IPS DF 4.7 (cell line): Measurements from ENCODE around the gene CLIP2.

ENCODE experiments used
- DNase-seq: peaks from one replicate; pipeline ENCODE4 v3.0.0-alpha.2; 2013; ENCODE audit warnings: low spot score; ENCODE audit errors: extremely low read depth

CLIP2 gene

DNA sequence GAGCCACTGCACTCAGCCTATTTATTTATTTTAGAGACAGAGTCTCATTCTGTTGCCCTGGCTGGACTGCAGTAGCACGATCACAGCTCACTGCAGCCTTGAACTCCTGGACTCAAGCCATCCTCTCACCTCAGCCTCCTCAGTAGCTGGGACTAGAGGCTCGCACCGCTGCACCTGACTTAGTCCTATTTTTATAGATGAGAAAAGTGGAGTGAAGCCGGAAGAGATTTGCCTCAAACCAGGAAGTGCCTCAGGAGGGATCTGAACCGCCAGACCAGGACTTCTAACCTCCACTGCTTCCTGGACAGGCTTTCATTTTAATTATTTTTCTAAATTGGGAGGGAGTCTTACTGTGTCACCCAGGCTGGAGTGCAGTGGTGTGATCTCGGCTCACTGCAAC is 17.5 kb upstream of the CLIP2 start:
- no peak for DNase-seq

DNA sequence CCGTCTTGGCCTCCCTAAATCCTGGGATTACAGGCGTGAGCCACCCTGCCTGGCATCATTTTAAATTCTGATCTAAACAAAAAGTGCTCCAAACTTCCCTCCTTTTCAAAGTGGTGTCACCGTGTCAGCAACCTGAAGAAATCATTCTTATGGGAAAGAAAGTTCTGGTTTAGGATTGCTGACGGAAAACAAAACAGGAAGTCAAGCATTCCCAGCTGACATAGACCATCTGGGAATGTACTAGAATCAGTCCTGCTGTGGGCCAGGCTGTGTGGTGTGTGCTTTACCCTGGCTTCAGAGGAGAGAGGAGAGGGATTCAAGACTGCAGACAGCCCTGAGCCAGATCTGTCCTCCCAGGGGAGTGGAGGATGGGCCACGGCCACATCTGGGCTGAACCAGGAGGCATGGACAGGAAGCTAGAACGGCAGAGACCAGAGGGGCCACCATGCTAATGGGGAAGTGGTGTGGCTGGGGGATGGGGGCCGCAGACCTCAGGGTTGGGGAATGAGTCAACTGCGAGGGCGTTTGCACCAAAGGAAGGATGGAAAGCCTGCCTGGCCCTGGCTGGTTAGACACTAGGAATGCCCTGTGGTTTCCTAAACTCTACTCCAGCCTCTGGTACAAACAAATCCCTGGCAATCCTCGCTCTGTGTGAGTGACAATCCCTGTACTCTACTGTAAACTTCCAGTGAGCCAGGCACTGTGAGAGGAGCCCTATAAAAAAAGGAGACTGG is 16.7 kb upstream of the CLIP2 start:
- DNase-seq, result no peak

DNA sequence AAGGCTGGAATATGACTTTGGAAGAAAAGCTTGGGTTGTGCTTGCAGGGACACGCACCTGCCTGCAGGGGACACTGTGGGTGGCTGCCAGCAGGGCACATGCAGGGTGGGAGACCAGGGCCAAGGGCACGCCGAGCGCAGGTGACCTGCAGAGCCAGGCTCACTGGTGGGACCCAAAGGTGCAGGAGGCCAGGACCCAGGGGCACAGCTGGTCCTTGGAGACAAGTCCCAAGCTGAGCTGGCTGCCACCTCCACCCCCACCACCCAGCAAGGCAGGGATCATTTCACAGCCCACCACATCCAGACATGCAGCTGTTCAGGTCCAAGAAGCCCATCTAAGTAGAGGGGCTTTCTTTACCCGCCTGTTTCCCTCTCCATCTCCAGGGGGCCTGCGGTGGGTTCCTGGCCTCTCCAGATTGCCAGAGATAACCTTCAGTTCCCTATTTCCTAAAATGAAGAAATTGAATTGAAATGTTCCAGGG is 13.8 kb upstream of the CLIP2 start:
- no peak for DNase-seq

DNA sequence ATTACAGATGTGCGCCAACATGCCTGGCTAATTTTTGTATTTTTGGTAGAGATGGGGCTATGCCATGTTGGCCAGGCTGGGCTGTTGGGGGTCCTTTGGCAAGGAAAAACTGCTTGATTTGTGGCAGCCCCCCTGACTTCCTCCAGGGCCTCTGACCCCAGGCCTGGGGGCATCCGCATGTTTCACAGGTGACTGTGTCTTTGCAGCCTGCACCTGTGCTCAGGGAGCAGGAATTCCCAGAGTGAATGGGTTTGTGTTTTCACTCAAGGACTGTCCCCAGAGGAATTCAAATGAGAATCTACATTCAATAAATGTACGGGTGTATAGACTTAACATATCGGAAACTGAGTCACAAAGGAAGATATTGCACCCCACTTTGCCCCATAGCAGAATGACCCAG is 11.6 kb upstream of the CLIP2 start:
- no peak for DNase-seq

DNA sequence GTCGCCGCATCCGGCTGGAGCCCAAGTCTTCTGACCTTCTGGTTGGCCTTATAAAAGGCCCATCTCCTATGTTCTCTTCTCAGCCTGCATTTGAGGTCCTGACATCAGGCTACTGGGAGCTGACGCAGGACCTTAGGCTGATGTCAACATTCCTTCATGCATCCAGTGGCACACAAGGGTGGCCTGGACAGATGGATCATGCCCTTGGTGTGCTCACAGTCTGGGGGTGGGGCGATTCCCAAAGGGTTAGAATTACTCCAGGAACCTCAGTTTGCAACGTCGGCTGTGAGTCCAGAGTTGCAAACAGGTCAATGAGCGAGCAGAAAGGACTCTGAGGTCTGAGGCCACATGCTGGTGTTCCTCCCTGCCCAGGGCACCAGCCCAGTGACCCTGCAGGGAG is 8.2 kb upstream of the CLIP2 start:
- DNase-seq, result no peak

DNA sequence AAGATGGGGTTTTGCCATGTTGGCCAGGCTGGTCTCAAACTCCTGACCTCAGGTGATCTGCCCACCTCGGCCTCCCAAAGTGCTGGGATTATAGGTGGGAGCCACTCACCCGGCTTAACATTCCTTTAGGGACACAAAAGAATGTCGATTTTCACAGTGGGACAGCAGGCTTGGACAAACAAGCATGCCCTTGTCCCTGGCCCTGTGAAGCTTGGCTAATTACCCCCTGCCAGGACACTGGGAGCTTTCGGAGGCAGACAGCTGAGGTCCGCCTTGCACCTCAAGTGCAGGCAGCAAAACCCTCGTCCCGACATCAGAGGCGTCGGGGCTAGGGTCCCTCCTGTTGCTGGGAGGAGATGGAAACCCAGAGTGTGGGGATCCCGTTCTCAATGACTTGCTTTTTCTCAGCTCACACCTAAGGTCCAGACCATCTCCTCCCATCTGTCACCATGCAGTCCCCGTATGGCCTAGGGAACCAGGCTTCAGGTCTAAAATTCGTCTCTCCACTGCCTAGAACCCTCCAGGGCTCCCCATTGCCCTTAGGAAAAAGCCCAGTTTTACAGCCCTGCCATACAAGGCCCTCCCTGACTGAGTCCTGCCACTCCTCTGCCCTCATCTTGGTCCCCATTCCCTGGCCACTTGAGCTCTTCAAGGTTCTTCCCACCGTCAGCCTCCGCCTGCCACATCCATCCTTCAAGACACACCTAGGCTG is 6.3 kb upstream of the CLIP2 start:
- no peak for DNase-seq

DNA sequence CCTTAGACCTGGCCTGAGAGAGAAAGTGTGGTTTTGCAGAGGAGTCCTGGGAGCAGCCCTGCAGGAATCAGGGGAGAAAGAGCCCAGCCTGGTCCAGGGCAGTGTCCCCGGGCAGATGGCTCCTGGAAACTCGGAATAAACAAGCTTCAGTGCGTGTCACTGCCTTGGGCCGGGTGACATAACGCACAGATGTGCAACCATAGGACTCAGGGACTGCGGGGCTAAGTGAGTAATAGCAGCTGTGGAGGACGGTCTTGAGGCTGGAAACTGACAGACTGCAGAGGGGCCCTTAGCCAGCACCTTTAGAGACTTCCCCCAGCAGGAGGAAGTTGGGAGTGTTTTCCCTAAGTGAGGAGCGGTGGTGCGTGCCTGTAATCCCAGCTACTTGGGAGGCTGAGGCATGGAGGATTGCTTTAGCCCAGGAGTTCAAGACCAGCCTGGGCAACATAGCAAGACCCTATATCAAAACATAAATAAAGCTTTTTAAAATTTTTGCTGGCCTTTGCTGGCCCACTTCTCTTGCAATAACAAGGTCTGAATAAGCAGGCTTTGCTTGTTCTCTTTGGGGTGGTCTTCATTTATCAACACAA is 5.3 kb upstream of the CLIP2 start:
- DNase-seq, result no peak

DNA sequence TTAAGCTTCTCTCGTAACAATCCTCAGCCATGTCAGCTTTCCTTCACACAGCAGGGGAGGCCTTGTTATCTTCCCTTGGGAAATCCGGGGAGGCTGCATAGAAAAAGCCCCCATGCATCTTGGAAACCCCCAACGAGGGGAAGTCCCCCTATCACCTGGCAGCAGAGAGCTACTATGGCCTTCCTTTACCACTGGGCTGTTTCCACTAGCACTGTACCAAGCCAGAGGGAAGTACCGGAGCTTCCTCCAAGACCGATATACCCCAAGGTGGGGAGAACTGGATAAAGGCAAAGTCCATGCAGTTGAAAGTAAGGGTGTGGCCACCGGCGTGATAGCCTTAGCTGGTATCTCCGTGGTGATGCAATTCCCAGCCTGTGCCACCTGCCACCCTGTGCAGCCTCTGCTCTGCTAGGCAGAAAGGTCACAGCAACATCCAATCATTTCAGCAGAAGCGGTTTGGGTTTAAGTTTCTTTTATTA is 4.4 kb upstream of the CLIP2 start:
- no peak for DNase-seq

DNA sequence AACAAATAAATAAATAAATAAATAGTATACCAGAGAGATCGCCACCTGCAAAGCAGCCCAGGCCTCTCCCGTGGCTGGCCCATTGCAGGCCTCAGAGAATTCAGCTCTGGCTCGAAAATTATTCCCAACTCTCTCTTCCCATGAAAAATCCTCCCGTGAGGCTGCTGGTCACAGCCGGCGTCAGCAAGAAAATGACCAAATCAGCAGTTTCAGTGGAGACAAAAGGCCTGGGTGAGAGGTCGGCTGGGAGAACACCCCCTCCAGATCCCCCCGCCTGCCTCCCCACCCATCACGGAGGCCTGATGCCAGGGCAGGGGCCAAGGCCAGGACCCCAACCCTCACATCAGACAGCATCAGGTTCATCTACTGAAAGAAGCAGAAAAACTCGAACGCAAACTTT is 3.1 kb upstream of the CLIP2 start:
- no peak for DNase-seq

DNA sequence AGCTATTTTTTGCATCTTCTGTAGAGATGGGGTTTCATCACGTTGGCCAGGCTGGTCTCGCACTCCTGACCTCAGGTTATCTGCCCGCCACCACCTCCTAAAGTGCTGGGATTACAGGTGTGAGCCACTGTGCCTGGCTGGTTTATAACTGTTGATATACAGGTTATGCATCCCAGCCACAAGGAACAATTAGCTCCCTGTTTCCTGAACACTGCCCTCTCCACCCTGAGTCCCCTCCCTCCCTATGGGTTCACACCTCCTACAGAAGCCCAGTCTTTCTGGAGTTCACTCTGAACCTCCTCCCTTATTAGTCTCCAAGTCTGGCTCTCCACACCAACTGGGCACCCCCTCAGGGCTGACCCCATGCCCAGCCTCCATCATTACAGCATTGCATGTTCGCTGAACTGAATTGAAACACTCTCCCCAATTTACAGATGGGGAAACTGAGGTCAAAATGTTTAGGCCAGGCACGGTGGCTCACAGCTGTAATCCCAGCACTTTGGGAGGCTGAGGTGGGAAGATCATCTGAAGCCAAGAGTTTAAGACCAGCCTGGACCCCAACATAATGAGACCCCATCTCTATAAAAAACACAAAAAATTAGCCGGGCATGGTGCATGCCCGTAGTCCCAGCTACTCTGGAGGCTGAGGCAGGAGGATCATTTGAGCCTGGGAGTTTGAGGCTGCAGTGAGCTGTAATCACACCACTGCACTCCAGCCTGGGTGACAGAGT is 1.7 kb upstream of the CLIP2 start:
- no peak for DNase-seq

DNA sequence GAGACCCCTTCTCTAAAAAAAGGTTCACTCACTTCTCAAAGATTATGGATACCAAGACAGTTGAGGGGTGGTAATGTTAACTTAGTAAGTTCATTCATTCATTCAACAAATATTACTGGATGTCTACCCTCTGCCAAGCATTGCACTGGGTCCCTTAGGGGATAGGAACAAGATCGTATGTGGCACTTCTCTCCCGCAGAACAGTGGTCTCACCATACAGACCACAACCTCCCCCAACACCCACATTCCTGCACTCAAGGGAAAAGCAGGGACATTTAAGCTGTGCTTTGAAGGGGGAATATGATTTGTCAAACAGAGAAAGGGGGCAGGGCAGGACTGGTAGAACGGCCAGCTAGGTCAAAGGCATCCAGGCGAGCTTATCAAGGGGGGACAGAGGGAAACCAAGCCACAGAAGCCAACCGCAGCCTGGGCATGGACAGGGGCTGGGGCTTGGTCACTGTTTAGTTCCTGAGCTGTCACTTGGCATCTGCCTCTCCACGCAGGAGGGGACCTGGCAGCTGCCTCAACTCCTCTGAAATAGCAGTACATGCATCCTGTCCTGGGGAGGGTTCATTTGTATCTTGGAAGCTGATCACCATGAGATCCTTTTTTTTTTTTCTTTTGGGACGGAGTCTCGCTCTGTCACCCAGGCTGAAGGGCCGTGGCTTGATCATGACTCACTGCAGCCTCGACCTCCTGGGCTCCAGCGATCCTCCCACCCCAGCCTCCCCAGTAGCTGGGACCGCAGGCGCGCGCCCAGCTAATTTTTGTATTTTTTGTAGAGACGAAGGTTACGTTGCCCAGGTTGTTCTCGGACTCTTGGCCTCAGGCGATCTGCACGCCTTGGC is 949 bp upstream of the CLIP2 start:
- DNase-seq, result no peak

DNA sequence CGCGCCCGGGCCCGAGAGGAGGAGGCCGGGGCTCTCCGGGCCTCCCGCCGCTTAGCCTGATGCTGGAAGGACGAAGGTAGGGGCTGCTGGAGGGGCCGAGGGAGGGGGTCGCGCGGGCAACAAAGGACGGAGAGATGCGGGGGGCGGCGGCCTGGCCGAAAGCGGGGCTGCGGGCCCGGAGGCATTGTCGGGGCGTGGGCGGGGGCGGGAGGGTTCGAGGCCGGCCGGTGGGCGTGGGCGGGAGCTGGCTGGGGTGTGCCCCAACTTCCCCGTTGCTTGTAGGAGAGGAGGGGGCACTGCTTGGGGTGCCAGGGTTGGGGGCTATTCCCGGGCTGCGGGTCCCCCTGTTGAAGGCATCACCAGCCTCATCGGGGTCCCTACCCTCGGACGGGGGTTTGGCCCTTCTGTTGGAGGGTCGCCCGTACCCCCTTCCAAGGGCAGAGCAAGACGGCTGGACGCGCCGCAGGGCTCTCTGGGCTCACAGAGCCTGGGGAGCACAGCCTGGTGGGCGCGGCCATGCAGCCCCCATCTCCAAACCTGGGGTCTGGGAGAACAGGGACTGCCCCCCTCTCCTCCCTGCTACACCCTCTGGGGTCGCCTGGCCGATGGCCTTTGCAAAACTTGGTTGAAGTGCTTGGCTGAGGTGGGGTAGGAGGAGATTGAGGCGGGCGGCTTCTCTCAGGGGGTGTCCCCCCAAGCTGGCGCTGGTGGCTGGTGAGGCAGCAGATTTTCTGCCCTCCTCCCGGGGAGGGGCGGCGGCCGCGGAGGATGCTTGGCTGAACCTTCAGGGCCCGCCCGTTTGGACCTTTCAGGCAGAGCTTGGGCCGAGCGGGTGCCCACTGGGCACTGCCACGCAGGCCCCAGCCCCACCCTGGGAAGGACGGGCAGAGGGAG is 699 bp downstream of the CLIP2 start:
- no peak for DNase-seq

DNA sequence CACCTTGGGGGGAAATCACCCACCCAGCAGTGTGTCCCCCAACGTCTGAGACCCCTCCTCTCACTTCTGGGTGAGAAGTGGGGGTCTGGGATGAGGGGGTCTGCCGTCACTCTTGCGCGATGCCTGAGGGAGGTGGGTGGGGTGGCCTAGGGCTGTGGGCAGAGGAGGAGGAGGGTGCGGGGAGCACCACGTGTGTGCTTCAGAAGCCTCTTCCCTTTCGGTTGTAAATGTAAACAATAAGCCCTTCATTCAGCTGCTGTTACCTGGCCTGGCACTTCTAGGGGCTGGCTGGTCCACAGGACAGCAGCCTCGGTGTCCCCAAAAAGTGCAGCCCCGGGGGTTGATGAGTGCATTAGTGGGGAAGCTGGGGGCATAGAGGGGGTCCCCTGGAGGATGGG is 1.3 kb downstream of the CLIP2 start:
- DNase-seq, result no peak

DNA sequence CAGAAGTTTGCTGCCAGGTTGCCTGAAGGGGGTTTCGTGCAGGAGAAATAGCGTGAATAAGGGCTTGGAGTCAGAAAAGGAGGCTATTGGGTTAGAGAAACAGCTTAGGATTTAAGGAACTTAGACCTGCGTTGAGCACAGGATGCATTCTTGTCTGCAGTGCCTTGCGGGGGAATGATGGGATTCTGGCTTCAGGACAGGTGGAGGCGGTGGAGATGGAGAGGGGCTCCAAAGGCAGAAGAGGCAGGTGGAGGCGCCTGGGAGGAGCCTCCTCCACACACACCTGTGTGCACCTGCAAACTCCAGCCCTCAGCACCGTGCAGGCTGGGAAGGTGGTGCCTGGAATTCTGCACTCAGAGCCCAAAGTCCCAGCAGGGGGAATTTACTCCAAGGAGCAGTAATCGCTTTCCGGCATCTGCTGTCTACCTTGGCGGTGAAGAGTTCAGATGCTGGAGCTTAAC is 1.8 kb downstream of the CLIP2 start:
- no peak for DNase-seq

DNA sequence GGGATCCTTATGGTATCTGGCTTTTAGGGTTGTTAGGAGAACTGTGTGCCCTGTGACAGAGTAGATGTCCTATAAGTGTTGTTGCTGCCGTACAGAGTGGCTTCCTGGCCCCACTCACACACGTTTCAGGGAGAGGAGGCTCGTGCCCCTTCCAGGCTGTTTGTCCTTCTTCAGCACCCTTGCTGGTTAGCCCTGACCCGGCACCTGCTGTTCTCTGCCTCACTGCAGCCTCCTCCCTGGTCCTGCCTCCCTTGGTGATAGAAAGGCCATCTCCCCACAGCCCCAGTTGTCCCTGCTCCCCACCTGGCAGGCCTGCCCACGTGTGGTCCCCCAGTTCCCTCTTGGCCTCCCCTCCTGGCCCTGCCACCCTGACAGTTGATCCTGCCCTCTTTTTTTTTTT is 2.3 kb downstream of the CLIP2 start:
- no peak for DNase-seq

DNA sequence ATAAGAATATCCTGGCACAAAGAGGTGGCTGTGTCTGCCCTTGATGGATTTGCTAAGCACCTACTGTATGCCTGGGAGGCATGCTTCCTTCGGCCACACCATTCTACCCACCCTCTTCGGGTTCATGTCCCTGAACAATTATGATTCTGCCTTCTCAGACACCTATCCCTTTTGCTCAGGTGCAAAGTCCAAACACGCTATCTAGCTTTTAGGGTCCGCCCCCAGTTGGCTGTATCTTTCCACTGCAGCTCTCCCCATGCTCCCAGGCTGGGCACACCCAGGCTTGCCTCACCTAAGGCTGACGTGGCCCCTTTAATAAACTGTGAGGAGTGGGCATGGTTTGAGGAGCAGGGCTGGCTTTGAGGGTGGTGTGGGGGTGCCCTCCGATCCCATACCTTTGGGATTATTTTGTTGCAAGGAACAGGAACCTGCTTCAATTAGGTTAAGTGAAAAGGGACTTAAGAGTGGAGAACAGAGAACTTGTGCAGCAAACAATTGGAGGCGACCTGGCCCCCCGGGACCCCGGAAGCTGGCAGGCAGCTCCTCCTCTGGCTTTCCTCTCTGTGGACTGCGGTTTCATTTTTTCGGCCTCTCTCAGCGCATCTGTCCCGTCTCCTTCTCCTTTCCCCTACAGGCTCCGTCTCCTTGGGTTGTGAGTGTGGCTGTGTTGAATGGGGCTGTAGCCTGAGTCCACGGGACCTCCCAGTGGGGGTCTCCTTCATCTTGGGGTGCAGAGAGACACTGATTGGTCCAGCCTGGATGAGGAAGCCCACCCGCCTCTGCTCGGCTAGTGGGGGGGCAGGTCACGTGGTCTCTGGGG is 3.8 kb downstream of the CLIP2 start:
- no peak for DNase-seq

DNA sequence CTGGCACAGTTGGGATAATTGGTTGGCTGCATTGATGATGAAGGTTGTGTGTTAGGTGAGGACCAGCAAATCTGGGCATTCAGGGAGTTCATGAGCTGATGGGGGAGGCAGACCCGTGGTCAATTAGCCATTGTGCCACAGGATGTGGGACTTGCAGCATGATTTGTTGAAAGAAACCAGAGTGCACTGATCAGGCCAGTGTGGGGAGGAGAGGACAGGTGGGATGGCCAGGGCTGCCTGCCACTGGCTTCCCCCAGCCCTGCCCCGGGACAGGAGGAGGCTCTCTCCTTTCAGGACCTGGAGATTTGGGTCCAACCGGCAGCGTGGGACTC is 4.3 kb downstream of the CLIP2 start:
- DNase-seq, result no peak

DNA sequence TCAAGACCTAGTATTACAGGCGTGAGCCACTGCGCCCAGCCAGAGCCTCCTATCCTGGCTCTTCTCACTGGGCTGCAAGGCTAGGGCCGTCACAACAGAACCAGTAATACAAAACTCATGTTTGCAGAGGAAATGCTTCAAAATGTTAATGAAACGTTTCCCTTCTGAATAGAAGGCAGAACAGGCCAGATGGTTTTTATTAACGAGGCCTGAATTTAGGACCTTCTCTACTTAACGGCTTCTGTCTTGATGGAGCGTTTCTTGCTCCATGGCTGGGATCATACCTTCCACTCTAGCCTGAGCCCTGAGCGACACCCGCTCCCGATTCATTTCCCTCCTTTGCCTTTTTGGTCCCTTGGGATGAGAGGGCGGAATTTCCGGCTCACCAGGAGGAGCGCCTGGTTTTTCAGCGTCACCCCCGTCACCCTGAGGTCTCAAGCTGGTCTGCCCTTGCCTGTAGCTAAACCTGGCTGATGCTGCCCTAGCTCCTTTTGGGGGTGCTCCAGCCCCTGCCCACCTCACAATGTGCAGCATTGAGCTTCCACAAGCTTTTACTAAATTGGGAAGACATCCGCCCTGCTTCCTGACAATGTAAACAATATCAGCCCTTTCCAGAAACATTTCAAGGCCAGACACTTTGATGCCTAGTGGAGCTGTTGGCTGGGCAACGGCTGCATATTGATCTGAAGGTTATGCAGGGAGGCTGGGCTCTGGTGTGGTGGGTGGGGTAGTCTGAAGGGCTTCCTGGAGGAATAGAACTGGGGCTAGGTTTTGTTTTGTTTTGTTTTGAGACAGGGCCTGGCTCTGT is 5.2 kb downstream of the CLIP2 start:
- no peak for DNase-seq
